Sigmoid colon (tissue), 3 donors: ENCODE data around the gene RAB29.
A peak's percentile ranks its signal among the peaks of the same experiment; 100 is the strongest.

Experiments used
- POLR2A ChIP-seq, 2 donors: fragments of 450-650 bp; IDR thresholded peaks; one replicate each; pipeline ENCODE4 v1.6.1; 2016; ENCODE audit warnings: antibody characterized with exemption in 2 of 2, mild to moderate bottlenecking in 2 of 2, moderate library complexity in 2 of 2
- TF ChIP-seq, protein P1 (sequence below), 4 experiments: fragments of 450-650 bp in 3 of 4; fragments of 200-600 bp in 1 of 4; IDR thresholded peaks; one replicate each; pipeline ENCODE4 v1.5.1; 2016 to 2019; ENCODE audit warnings: antibody characterized with exemption in 4 of 4, mild to moderate bottlenecking in 3 of 4, moderate library complexity in 2 of 4

DNA sequence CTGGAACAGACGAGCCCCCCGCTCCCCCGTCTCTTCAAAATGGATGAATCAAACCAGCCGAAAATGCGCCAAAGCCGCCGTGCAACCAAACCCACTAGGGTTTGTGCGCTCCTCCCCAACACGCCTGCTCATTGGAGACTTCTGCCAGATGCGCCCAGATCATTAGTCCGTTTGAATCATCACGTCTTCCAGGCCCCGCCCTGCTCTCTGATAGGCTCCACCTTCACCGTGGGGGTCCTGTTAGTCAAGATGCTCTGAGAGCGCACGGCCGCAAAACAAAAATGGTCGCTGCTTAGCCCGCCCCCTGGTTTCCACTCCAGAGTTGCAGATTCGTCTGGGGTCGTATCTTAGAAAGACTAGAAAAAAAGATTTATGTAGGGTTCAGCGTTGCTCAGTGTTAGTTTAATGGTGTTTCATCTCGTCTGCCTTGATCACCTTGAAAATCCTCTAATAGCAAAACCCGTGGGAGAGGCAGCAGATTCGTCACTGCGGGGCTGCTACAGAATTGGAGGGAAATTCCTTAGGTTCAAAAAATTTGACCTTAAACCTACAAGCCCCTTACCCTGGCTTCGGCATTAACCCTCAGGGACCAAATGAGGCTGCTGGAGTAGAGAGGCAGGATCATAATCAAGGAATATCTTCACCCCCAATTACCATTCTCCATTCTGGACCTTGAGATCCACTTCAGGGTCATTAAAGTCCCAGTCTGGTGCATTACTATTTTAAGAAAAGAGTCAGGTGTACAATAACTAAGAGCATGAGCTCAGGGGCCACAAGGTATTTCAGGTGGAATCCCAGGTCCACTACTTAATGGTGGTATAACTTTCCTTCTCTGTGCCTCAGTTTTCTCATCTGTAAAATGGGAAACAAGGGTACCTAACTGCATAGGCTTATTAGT is 24.9 kb downstream of the RAB29 start, which contains the start of gene NUCKS1:
- TF ChIP-seq, protein P1, sequence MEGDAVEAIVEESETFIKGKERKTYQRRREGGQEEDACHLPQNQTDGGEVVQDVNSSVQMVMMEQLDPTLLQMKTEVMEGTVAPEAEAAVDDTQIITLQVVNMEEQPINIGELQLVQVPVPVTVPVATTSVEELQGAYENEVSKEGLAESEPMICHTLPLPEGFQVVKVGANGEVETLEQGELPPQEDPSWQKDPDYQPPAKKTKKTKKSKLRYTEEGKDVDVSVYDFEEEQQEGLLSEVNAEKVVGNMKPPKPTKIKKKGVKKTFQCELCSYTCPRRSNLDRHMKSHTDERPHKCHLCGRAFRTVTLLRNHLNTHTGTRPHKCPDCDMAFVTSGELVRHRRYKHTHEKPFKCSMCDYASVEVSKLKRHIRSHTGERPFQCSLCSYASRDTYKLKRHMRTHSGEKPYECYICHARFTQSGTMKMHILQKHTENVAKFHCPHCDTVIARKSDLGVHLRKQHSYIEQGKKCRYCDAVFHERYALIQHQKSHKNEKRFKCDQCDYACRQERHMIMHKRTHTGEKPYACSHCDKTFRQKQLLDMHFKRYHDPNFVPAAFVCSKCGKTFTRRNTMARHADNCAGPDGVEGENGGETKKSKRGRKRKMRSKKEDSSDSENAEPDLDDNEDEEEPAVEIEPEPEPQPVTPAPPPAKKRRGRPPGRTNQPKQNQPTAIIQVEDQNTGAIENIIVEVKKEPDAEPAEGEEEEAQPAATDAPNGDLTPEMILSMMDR (IDR thresholded peaks at IDR 0.05): peak in 1 of 4 experiments; percentile 18
- TF ChIP-seq POLR2A (IDR thresholded peaks at IDR 0.05): peak; percentile 47 to 56
